A673 (cell line): ENCODE measurements around the gene IL34.

Experiments used
- EZH2 ChIP-seq: fragments of 200-600 bp; sonication (generic); IDR thresholded peaks from 2 replicates; pipeline ENCODE4 v1.6.1; 2017; ENCODE audit warnings: borderline replicate concordance, low read depth, mild to moderate bottlenecking, mixed read lengths, antibody characterized with exemption, low read length; ENCODE audit not compliant: poor library complexity, severe bottlenecking
- TF ChIP-seq, protein P1 (sequence below): fragments of 300-800, 200-600 bp; sonication (generic); conservative IDR thresholded peaks from 2 replicates; pipeline ENCODE4 v1.5.1; 2017; ENCODE audit warnings: low read depth, mild to moderate bottlenecking, antibody characterized with exemption, low read length, moderate library complexity, mixed read lengths

DNA sequence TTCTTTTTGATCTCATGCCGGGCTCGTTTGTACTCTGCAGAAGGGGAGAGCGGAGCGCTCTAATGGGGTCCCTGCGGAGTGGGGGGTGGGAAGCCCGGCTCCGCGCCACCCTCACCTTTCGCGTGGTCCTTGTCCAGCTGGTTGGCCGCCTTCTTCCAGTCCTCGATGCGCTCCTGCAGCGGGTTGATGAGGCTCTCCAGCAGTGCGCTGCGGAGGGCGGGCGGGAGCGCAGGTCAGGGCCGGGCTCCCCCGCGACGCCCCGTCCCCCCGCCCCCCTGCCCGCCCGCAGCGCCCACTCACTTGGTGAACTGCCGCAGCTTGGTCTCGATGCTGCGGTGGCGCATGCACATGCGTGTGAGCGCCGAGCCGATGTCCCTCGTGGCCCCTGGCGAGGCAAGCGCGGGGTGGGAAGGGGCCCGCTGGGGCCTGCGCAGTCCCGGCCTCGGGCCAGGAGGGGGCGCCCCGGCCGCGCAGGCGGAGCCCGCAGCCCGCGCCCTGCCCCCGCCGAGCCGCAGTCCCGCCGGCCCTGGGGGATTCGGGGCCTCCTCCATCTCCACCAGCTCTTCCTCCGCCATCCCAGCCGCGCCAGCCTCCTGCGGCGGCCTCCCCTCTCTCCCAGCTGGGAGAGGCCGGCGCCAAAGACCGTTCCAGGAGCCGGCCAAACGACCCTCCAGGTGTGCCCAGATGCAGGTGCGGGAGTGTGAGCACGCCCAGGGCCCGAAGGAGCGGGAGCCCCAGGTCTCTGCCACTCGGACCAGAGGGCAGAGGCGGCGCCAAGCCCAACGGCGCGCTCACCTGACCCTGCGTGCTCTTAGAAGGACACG, 33.5 kb downstream of the IL34 start:
- TF ChIP-seq, protein P1, sequence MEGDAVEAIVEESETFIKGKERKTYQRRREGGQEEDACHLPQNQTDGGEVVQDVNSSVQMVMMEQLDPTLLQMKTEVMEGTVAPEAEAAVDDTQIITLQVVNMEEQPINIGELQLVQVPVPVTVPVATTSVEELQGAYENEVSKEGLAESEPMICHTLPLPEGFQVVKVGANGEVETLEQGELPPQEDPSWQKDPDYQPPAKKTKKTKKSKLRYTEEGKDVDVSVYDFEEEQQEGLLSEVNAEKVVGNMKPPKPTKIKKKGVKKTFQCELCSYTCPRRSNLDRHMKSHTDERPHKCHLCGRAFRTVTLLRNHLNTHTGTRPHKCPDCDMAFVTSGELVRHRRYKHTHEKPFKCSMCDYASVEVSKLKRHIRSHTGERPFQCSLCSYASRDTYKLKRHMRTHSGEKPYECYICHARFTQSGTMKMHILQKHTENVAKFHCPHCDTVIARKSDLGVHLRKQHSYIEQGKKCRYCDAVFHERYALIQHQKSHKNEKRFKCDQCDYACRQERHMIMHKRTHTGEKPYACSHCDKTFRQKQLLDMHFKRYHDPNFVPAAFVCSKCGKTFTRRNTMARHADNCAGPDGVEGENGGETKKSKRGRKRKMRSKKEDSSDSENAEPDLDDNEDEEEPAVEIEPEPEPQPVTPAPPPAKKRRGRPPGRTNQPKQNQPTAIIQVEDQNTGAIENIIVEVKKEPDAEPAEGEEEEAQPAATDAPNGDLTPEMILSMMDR = peak; percentile 47
- no peak for TF ChIP-seq EZH2
